GM12878 (cell line): ENCODE results near the gene ZFP1. TPM values are rescaled to one million over a fixed set of nuclear protein-coding genes. Genes with fewer than 3 reads are reported as not detected.

Experiments
- ATAC-seq: fragments of 200-7000 bp; cut with Tn5 transposase; 3 replicates; pipeline ENCODE4 v1.9.1; 2020; ENCODE audit warnings: mild to moderate bottlenecking, moderate library complexity
- BruUV-seq: library from RNA; stranded (reverse); fragments of 400-500 nt; replicated peaks from 2 replicates; lab custom pipeline; 2021; lab: Mats Ljungman, UMichigan
- CTCF ChIA-PET: fragments of 300-600 bp; sonication (Branson Sonifier 250); formaldehyde crosslinking; extraction: SDS; loops from one replicate; lab custom pipeline; 2021; ENCODE audit warnings: inconsistent platforms; lab: Yijun Ruan, JAX
- POLR2A ChIA-PET: fragments of 350-600 bp; formaldehyde crosslinking; extraction: SDS; loops from one replicate; lab custom pipeline; 2021; ENCODE audit warnings: inconsistent platforms; lab: Charles Lee
- RAD21 ChIA-PET: fragments of 300-600 bp; sonication (Branson Sonifier 250); formaldehyde crosslinking; loops from one replicate; lab custom pipeline; 2023; ENCODE audit warnings: antibody characterized with exemption; ENCODE audit not compliant: unreplicated experiment; lab: Charles Lee
- SMC1A ChIA-PET: fragments of 300-600 bp; sonication (Branson Sonifier 250); formaldehyde crosslinking; loops from one replicate; lab custom pipeline; 2023; ENCODE audit not compliant: unreplicated experiment, uncharacterized antibody; lab: Charles Lee
- DNase-seq: peaks from one replicate; pipeline ENCODE4 v3.0.0-alpha.2; 2011; ENCODE audit warnings: low read depth, low spot score
- FAIRE-seq: peaks from 3 replicates; lab custom pipeline; 2011; peaks lifted over from hg19 to GRCh38; lab: Jason Lieb, UNC
- H2AFZ ChIP-seq: 2 replicates; pipeline ENCODE4 v1.6.0; 2011; ENCODE audit warnings: low read depth, low read length, control low read depth; ENCODE audit not compliant: control insufficient read depth
- H3K27ac ChIP-seq: 2 replicates; pipeline ENCODE4 v1.5.1; 2011; ENCODE audit warnings: control low read depth; ENCODE audit not compliant: control insufficient read depth, insufficient read depth
- H3K27me3 ChIP-seq, 2 experiments: replicated peaks in 1 of 2; 2 replicates each; pipeline versions ENCODE4 v1.6.0 to v1.6.1; 2011; ENCODE audit warnings: low read length in 1 of 2; ENCODE audit not compliant: control insufficient read depth in 2 of 2, insufficient read depth in 2 of 2
- H3K36me3 ChIP-seq, 2 experiments: 2 replicates each; pipeline ENCODE4 v1.5.1; 2011; ENCODE audit warnings: low read length in 1 of 2; ENCODE audit not compliant: control insufficient read depth in 2 of 2, insufficient read depth in 2 of 2
- H3K4me1 ChIP-seq: 2 replicates; pipeline ENCODE4 v1.6.1; 2011; ENCODE audit warnings: mild to moderate bottlenecking, low read length, moderate library complexity, mixed read lengths; ENCODE audit not compliant: control insufficient read depth, insufficient read depth
- H3K4me2 ChIP-seq: 2 replicates; pipeline ENCODE4 v1.6.0; 2011; ENCODE audit warnings: control low read depth; ENCODE audit not compliant: control insufficient read depth, insufficient read depth
- H3K4me3 ChIP-seq: fragments of 200-600 bp; sonication (generic); 2 replicates; pipeline ENCODE4 v1.5.1; 2016
- H3K79me2 ChIP-seq: 2 replicates; pipeline ENCODE4 v1.6.0; 2011; ENCODE audit warnings: low read length; ENCODE audit not compliant: control insufficient read depth, insufficient read depth
- H3K9ac ChIP-seq: 2 replicates; pipeline ENCODE4 v1.8.0; 2011; ENCODE audit warnings: low read length, control low read depth, mixed read lengths; ENCODE audit not compliant: control insufficient read depth, insufficient read depth
- H3K9me3 ChIP-seq: replicated peaks from 3 replicates; pipeline ENCODE4 v1.5.1; 2011; ENCODE audit warnings: mild to moderate bottlenecking, low read length; ENCODE audit not compliant: control insufficient read depth, insufficient read depth
- H4K20me1 ChIP-seq: 2 replicates; pipeline ENCODE4 v1.6.0; 2011; ENCODE audit not compliant: control insufficient read depth, insufficient read depth
- BCL11A ChIP-seq: IDR thresholded peaks from 2 replicates; pipeline ENCODE4 v1.6.1; 2011; ENCODE audit warnings: low read depth, low read length
- CHD1 ChIP-seq: IDR thresholded peaks from 2 replicates; pipeline ENCODE4 v1.6.1; 2012; ENCODE audit warnings: low read depth, low read length, improper control_type of control experiment
- HSF1 ChIP-seq: fragments of 150-350 bp; IDR thresholded peaks from 2 replicates; pipeline ENCODE4 v1.6.1; 2014; ENCODE audit warnings: mild to moderate bottlenecking, low read depth, low read length
- MAX ChIP-seq: IDR thresholded peaks from 2 replicates; pipeline ENCODE4 v1.6.1; 2012; ENCODE audit warnings: low read depth, low read length, improper control_type of control experiment
- USF2 ChIP-seq: IDR thresholded peaks from 2 replicates; pipeline ENCODE4 v1.6.1; 2011; ENCODE audit warnings: low read depth, low read length, improper control_type of control experiment, borderline replicate concordance
- ZBTB4 ChIP-seq: fragments of 450-650 bp; formaldehyde crosslinking; IDR thresholded peaks from 2 replicates; pipeline ENCODE4 v1.4.0; 2022; ENCODE audit warnings: mild to moderate bottlenecking, moderate library complexity
- ZBTB40 ChIP-seq: fragments of 450-650 bp; IDR thresholded peaks from 2 replicates; pipeline ENCODE4 v1.6.1; 2016; ENCODE audit warnings: mild to moderate bottlenecking, moderate library complexity, borderline replicate concordance
- ZNF687 ChIP-seq: fragments of 450-650 bp; IDR thresholded peaks from 2 replicates; pipeline ENCODE4 v1.6.1; 2017; ENCODE audit warnings: mild to moderate bottlenecking, moderate library complexity
- WGBS: methylation state at CpG from one replicate; pipeline ENCODE4 v1.1.6; 2016; ENCODE audit warnings: low lambda C conversion rate; ENCODE audit not compliant: insufficient replicate concordance, insufficient coverage; ENCODE audit errors: missing lambda C conversion rate; 5-methylcytosine and 5-hydroxymethylcytosine counted together
- in situ Hi-C: fragments of 300-500 bp; cut with MboI; formaldehyde crosslinking; loops from 9 replicates; pipeline ENCODE4 v1.14.3; 2018; ENCODE audit warnings: mixed read lengths
- intact Hi-C: fragments of 100-400 bp; cut with micrococcal nuclease; formaldehyde crosslinking; loops from one replicate; pipeline ENCODE4 v1.14.2; 2022; ENCODE audit not compliant: unreplicated experiment
- polyA plus RNA-seq, 11 experiments: library from polyadenylated mRNA; depleted of rRNA in 4 of 11; unstranded in 6 of 11; stranded (reverse) in 5 of 11; fragments of >200 nt; fragmentation: Nextera tagmentation in 4 of 11; fragmentation: Illumina TruSeq in 1 of 11; extraction: Ambion mirVana in 4 of 11; extraction: Trizol in 1 of 11; gene quantifications; 1 replicate in 1 of 11; 2 replicates in 10 of 11; pipeline versions ENCODE4 v1.2.1 to v1.2.3, GENCODE V29; 2011 to 2016; ENCODE audit warnings: inconsistent platforms in 2 of 11, missing spikeins in 2 of 11, low read depth in 1 of 11
- total RNA-seq, 4 experiments: library from RNA; depleted of rRNA in 3 of 4; stranded (reverse); fragments of >200 nt in 3 of 4; fragmentation: Illumina TruSeq in 1 of 4; extraction: Trizol in 1 of 4; gene quantifications; 2 replicates each; pipeline versions ENCODE4 v1.2.1 to v1.2.3, GENCODE V29; 2013 to 2021

Gene ZFP1
- total and polyA plus RNA-seq, 10 of the 15 experiments (the other 5 are each of a cell fraction or from before 2014, with no cell fraction given), result 3.5 to 17.6 (median 14.7) TPM

GRCh38 chr16:75107505-75107904 is 40.8 kb upstream of the ZFP1 start:
- Histone ChIP-seq H4K20me1 (no peaks in the 10 kb centered on the region), H3K4me1 (peaks cover 36% of the 10 kb centered on the region), H2AFZ (no peak overlapping the region), H3K27ac (no peak overlapping the region), H3K9me3 (no peaks in the 10 kb centered on the region), H3K36me3 (no peaks in the 10 kb centered on the region; a peak in 2 of 4 replicates), H3K79me2 (no peaks in the 10 kb centered on the region), H3K4me3 (no peak overlapping the region), H3K27me3 (no peaks in the 10 kb centered on the region), H3K4me2 (no peak overlapping the region), H3K9ac (no peak overlapping the region)
- ChIA-PET POLR2A (no interaction called here), CTCF (interaction anchor here (6.7 kb wide), 1 partner anchor 110 kb away, joined by 90 read pairs; the partner anchor contains the start of gene ZNRF1), RAD21 (interaction anchor here (1.5 to 4.9 kb wide), 2 partner anchors 9 to 100 kb away, joined by 3 to 46 read pairs; no protein-coding TSS in a partner anchor), SMC1A (interaction anchor here (6.7 kb wide), 1 partner anchor 109 kb away, joined by 69 read pairs; the partner anchor contains the start of gene ZNRF1)
- FAIRE-seq (no peak), DNase-seq (no peak), ATAC-seq (no peak)
- WGBS, result 92% methylated on average over 10 of the region's 10 CpGs
- no TSS peak for BruUV-seq
- intact Hi-C loops, result no loop called here
- in situ Hi-C loops, result loop anchor here (5.0 to 10.0 kb wide), 3 partner anchors 63 to 405 kb away; partner anchors contain the start of gene MLKL
- TF ChIP-seq ZNF687, result no peak
- no peak for TF ChIP-seq CHD1
- no peak for TF ChIP-seq USF2
- TF ChIP-seq ZBTB4 (CRISPR knock-in tag), result no peak
- TF ChIP-seq ZBTB40, result no peak
- TF ChIP-seq HSF1, result no peak
- no peak for TF ChIP-seq MAX
- no peak for TF ChIP-seq BCL11A
